DMS 273 (cell line): ENCODE results near the gene LYST.
A peak's percentile ranks its signal among the peaks of the same experiment; 100 is the strongest.

Source experiments
- DNase-seq: peaks from one replicate; lab custom pipeline; 2025; ENCODE audit not compliant: unreplicated experiment; lab: John Stamatoyannopoulos, UW

LYST gene

GRCh38 chr1:235722858-235723257 lies 143.8 kb downstream of the LYST start:
- DNase-seq, result no peak

- no peak for DNase-seq
Measured at GRCh38 chr1:235721982-235722381, 144.7 kb downstream of the LYST start.

GRCh38 chr1:235720544-235720943 lies 146.2 kb downstream of the LYST start:
- no peak for DNase-seq

- DNase-seq, result peak; percentile 52
Measured at GRCh38 chr1:235714205-235714897, 152.4 kb downstream of the LYST start.

- peak; percentile 10 for DNase-seq
Measured at GRCh38 chr1:235712812-235713211, 153.9 kb downstream of the LYST start.

- no peak for DNase-seq
Measured at GRCh38 chr1:235710687-235711086, 156.0 kb downstream of the LYST start.

- DNase-seq, result no peak
Measured at GRCh38 chr1:235709018-235709417, 157.7 kb downstream of the LYST start.

GRCh38 chr1:235708390-235708962 lies 158.2 kb downstream of the LYST start:
- DNase-seq, result no peak

- DNase-seq, result no peak
Measured at GRCh38 chr1:235703506-235703905, 163.2 kb downstream of the LYST start.

- no peak for DNase-seq
Measured at GRCh38 chr1:235702412-235702811, 164.3 kb downstream of the LYST start.

- no peak for DNase-seq
Measured at GRCh38 chr1:235697508-235697907, 169.2 kb downstream of the LYST start.

GRCh38 chr1:235689356-235689755 lies 177.3 kb downstream of the LYST start:
- DNase-seq, result no peak

- no peak for DNase-seq
Measured at GRCh38 chr1:235688096-235688495, 178.6 kb downstream of the LYST start.

- DNase-seq, result no peak
Measured at GRCh38 chr1:235683653-235684052, 183.1 kb downstream of the LYST start.

GRCh38 chr1:235682216-235682615 lies 184.5 kb downstream of the LYST start:
- no peak for DNase-seq

- no peak for DNase-seq
Measured at GRCh38 chr1:235679644-235680043, 187.1 kb downstream of the LYST start.

- DNase-seq, result no peak
Measured at GRCh38 chr1:235679005-235679404, 187.7 kb downstream of the LYST start.

GRCh38 chr1:235675152-235675890 lies 191.4 kb downstream of the LYST start:
- DNase-seq, result peak; percentile 12

GRCh38 chr1:235673981-235674380 lies 192.7 kb downstream of the LYST start:
- no peak for DNase-seq

- no peak for DNase-seq
Measured at GRCh38 chr1:235671992-235672391, 194.7 kb downstream of the LYST start.

- DNase-seq, result no peak
Measured at GRCh38 chr1:235670157-235670776, 196.4 kb downstream of the LYST start.

- DNase-seq, result no peak
Measured at GRCh38 chr1:235669277-235669676, 197.4 kb downstream of the LYST start.
